GM18502 (cell line): ENCODE data around the gene PRR16.
"Not testable (repeated sequence)": the region's sequence is repeated elsewhere in the genome, so short reads cannot be mapped to it uniquely, and the experiment has no call there.

Experiments
- ATAC-seq: cut with Tn5 transposase; IDR thresholded peaks from one replicate; pipeline ENCODE4 v1.9.1; 2021; ENCODE audit warnings: mild to moderate bottlenecking; ENCODE audit not compliant: unreplicated experiment, poor library complexity

Gene PRR16

DNA sequence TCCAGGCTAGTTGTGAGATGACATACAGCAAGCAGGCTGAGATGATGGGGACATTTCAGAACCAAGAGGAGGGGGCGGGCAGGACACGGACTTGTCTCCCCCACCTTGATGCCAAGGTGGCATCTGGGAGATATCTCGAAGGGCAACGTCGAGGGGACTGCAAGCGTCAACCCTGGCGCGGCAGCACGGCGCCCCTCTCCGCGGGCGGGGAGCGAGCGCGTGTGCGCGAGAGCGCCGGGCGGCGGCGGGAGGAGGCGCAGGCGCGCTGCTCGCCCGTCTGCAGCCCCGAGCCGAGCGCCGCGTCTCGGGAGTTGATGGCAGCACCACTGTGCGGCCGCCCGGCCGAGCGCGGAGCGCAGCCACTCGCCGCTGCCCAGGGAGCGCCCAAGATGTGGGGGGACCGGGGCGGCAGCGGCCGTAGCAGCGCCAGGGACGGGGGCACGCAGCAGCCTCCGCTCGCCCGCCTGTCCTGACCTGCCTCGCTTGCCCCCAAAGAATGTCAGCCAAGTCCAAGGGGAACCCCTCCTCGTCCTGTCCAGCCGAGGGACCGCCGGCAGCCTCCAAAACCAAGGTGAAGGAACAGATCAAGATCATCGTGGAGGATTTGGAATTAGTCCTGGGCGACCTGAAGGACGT lies at the start of gene PRR16:
PRR16 (plus strand) TSS at position 310 of the 636 bp plus-strand sequence.
- ATAC-seq: peak; percentile 78

DNA sequence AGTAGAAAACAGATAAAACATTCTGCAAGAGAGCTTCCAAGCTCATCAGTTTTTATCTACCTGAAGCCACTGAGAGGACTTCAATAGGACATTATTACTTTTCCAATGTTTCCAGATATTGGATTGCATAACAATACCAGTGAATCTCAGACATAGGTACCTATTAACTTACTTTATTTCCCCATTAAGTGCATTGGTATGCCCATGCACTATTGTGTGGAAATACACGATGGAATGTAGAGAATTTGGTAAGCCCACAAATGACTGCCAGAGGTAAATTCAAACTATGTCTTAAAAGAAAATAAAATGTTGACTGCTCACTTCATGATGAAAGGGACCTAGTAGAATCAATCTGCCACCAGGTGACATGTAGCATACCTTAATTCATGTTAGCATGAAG lies 48.1 kb upstream of the PRR16 start:
- ATAC-seq: no peak

DNA sequence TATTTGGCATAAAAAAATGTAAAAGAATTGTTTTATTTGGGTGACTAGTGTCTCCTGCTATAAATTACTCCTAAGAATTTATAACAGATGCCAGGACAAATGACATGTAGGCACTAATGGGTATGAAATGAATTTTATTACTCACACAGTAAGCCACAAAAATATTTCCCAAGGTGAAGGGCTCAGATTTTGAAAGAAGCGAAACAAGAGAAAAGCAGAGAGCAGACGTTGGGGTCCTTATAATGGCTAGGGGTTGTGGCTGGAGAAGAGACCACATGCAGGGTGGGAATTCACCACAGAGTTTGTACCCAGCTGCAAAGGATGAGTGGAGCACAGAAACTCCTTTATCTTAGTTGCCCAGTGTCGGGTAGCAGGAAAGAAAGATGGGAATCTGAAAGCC lies 45.0 kb upstream of the PRR16 start:
- no peak for ATAC-seq

DNA sequence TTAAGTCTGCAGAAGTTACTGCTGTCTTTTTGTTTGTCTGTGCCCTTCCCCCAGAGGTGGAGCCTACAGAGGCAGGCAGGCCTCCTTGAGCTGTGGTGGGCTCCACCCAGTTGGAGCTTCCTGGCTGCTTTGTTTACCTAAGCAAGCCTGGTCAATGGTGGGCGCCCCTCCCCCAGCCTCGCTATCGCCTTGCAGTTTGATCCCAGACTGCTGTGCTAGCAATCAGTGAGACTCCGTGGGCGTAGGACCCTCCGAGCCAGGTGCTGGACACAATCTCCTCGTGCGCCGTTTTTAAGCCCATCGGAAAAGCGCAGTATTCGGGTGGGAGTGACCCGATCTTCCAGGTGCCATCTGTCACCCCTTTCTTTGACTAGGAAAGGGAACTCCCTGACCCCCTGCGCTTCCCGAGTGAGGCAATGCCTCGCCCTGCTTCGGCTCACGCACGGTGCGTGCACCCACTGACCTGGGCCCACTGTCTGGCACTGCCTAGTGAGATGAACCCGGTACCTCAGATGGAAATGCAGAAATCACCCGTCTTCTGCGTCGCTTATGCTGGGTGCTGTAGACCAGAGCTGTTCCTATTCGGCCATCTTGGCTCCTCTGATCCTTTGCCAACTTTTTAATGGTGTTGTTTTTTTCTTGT lies 37.3 kb upstream of the PRR16 start:
- ATAC-seq: not testable (repeated sequence)

DNA sequence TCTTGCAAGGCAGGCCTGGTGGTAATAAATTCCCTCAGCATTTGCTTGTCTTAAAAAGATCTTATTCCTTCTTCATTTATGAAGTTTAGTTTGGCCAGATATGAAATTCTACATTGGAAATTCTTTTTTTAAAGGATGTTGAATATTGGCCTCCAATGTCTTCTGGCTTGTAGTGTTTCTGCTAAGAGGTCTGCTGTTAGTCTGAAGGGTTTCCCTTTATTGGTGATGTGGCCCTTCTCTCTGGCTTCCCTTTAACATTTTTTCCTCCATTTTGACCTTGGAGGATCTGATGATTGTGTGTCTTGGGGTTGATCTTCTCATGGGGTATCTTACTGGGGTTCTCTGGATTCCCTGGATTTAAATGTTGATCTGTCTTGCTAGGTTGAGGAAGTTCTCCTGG lies 33.5 kb upstream of the PRR16 start:
- no peak for ATAC-seq

DNA sequence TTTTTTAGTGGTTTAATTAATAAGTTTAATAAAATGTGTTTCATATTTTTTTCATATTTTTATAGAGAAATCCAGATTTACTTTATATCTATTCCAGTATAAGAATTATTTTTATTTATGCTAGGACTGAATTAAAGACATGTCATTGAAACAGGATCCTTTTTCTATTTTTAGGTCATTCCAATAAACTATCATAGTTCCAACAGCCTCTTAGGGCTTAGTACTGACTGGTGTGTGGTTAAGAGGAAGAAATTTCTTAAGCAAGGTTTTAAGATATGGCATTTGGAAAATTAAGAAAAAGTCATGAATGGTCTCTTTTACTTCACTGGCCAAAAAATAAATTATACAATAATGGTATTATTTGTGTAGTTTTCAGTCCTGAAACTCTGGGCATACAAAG lies 31.2 kb upstream of the PRR16 start:
- ATAC-seq: no peak

DNA sequence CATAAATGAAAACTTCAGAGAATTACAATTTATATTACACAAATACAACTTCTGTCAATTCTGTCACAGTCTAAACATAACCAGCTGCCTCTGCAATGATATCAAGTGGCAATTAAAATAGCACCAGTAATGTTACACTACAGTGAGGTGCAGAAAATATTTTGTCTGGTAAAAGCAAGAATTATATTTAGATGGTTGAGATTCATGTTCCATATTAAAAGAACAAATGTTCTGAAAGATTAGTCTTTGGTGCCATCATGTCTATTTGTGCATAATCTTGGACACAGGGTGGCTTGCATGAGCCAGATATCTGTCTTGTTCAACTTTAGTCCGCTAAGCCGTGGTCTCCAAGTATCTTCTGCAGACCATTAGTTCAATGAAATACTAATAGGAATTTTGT lies 29.0 kb upstream of the PRR16 start:
- ATAC-seq: no peak

DNA sequence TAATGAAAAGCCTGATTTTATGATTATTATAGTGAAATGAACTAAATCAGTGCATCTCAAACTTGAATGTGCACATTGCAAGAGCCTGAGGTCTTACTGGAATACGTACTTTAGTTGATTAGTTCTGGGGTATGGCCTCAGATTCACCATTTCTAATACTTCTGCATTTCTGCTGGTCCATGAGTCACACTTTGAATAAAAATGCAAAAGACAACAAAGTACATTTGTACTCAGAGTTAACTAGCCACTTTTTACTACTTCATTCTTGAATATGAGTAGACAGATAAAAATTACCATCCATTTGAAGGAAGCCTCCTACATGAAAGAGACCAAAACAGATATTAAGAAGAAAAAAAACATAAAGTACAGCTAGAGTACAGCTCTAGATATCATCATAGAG lies 27.1 kb upstream of the PRR16 start:
- no peak for ATAC-seq

DNA sequence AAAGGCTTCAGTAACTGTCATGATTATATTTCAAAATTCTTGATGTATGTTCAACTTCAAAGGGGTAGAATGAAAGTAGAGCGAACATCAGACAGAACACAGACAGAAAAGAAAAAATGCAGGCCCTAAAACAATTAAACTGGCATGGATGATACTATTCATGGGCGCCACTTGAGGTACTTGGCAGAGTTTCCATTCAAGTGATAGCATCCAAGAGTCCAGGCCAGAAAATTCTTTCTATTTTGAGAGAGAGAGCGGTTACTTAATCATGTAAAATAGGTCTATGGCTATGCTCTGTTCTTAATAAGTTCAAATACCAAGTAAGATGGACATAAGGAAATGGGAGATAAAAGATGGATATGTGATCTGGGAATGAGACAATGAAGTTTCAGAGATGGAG lies 21.4 kb upstream of the PRR16 start:
- no peak for ATAC-seq

DNA sequence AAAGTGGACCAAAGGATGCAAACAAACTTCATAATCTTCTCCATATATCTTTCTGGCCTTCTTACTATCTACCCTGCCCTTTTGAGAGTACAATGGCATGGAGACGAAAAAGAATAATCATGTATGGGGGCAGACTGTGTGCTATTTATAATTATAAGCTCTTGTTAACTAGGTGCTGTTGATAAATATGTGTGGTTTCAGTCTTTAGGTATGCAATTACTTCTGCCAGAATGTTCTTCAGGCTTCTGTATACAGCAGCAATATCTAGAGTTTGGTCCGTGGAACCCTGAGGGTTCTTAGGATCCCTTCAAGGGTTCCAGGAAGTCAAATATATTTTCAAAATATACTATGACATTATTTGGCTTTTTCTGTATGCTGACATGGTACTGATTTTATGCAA lies 20.5 kb upstream of the PRR16 start:
- ATAC-seq: no peak

DNA sequence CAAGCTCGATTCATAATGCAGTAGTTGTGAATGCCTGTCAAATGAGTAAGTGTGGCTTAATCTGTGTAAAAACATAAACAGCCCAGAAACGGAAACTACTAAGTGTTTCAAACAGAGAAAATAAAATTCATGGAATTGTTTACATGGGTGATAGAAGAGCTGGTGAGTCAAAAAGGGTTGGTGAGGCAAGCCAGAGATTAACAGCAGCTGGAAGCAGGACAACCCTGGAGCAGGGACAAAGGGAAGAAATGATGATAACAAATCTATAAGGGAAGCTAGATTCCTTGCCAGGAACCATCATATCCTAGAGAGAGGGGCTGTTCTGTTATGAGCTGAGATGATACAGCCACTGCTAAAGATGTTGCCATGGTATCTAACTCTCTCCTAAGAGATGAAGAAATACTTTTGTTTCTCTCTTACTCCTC lies 18.0 kb upstream of the PRR16 start:
- no peak for ATAC-seq

DNA sequence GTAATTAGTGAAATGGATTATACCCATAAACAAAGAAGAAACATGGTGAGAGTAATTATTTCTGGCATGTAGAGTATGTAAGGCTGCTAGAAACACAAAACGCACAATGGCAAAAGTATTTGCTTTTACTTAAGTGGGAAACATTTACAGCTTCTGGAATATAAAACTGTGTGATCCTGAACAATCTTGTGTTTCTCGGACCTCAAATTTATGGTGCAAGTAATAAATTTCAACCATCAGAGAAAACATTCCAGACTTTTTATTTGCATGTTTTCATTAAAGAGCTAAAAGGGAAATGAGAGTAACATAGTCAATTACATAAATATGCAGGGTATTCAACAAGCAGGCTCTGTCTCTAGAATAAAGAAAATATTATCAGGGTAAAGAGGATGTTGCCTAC lies 17.2 kb upstream of the PRR16 start:
- no peak for ATAC-seq

DNA sequence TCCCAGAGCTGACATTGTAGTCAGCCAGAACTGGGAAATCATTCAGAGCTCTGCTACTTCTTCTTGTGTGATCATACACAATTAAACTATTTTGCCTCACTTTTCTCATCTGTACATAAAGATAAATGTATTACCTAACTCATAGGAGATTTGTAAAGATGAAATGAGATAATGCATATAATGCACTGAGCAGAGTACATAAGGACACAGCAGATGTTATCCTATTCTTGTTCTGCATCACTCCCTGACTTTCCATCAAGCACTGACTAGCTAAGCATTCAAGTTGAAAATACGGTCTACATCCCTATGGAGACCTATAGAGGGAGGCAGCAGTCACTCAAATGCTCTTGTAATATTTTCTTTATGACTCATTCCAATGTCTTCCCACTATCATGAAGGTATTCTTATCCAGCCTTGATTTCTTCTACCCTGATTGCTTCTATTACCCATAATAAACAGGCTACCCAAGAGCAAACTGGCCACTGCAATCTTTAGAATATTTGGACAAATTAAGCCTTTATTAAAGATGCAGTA lies 16.3 kb upstream of the PRR16 start:
- no peak for ATAC-seq

DNA sequence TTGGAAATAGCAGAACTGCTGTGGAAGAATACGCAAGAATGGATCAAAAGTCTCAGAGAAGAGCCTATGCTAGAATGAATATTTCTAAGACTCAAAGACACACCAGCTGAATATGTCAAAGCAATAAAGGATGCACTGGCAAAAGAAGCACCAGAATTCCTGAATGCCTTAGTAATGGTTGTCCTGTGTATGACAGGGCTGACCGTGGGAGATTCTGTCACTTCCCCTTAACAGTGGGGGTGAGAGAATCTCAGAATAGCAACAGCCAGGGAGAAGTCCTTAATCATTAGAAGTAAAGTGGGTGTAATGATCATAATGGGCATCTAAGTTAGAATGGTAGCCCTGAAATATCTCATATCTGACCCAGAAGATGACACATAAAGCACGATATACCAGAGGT lies 14.6 kb upstream of the PRR16 start:
- no peak for ATAC-seq

DNA sequence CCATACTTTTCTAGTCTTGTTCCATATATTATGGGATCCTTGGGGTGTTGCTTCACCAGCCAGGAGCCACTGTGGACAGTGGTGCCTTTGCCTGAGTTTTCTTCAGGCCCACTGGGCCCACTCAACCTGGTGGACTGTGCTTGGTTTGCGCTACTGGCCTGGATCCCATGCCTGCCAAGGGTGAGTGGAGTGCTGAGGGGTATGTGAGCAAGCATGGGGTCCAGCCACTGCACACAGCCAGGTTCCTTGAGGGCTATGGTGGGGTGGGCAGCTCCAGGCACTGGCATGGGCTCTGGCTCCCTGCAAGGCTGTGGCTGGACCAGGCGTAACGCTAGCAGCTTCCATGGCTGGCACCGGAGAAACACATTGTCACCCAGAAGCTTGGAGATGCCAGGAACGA lies 13.2 kb upstream of the PRR16 start:
- no peak for ATAC-seq

DNA sequence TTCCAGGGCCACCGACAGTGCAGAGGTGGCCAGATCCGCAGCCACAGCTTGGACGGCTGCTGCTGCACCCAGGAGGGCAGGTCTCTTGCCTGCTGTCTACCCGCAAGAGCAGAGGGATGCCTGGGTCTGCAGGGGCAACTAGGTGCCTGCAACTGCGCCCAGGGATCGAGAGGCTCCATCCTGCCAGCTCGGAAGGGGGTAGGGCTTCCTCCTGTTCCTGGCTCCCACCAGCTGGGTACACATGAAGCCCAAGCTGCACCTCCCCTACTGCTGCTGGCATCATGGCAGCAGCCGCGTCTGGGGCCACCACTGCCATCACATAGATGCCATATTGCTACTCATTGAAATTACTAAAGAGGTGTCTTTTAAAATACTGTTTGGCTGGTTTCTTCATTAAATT lies 12.7 kb upstream of the PRR16 start:
- ATAC-seq: no peak

DNA sequence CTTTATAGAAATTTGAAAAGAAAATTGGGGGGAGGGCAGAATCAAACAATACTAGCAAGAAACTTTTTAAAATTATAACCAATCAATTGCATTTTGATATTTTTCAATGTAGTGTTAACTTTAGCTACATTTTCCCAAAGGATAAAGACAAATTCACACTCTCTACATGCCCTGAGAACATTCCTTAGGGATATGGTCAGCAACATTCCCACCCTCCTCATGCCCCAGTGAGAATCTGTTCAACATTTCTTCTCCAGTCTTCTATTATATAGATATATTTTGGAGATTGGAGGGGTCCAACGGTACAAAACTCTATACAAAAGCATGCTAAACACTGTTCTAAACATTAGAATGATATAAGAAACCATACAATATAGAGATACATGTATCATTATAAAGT lies 11.6 kb upstream of the PRR16 start:
- no peak for ATAC-seq

DNA sequence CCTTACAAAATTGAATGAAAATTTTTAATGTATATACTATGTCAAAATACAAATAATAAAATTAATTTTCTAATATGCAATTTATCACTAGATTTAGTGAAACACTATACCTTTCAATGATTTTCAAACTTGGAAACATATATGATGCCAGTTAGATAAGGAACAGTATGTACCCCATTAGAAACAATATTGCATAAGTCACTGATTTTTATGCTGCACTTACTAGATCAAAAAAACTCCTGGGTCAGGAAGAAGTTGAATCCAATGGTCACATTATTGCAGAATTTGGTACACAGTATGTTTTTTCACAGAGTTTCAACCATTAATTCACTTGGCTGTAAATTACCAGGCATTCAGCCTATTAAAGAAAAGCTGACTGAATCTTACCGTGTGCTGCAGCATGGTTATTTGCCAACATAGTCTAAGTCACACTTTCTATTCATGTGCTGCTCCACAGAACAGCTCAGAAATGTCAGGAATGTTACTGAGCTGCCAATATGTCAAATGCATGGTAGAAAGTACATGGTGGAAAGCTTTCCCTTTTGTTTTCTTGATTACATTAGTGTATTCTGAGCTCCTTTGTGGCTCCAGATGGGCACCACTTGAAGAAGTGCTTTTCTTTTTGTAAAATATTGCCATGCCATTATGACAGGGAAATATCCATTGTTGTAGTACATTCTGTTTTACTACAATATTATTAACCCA lies 9.9 kb upstream of the PRR16 start:
- ATAC-seq: no peak

DNA sequence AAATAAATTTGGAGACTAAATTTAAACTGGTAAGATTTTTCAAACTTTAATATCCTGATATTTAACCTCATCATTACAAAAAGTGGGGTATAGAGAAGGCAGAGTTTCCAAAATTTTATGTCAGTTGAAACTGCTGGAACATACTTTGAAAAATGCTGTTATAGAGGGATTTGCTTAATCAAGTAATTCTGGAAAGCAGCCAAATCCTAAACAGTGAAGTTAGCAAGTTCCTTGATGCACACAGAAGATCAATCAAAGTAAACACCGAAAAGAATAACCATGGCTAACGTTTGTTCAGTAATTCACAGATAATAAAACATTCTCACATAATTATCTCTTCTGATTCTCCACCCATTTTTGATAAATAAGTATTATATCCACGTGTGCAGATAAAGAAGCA lies 8.1 kb upstream of the PRR16 start:
- no peak for ATAC-seq

DNA sequence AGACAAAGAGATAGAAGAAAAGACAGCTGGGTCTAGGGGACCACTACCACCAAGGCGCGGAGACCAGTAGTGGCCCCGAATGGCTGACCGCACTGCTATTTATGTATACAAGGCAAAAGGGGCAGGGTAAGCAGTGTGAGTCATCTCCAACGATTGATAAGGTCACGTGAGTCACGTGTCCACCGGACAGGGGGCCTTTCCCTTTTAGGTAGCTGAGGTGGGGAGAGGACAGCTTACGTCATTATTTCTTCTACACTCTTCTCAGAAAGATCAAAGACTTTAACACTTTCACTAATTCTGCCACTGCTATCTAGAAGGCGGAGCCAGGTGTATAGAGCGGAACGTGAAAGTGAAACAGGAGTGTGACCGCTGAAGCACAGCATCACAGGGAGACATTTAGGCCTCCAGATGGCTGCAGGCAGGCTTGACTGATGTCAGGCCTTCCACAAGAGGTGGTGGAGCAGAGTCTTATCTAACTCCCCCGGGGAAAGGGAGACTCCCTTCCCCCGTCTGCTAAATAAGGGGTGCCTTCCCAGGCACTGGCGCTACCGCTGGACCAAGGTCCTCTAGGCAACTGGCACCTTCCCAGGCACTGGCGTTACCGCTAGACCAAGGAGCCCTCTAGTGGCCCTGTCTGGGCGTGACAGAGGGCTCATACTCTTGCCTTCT lies 6.1 kb upstream of the PRR16 start:
- peak; percentile 84 for ATAC-seq

DNA sequence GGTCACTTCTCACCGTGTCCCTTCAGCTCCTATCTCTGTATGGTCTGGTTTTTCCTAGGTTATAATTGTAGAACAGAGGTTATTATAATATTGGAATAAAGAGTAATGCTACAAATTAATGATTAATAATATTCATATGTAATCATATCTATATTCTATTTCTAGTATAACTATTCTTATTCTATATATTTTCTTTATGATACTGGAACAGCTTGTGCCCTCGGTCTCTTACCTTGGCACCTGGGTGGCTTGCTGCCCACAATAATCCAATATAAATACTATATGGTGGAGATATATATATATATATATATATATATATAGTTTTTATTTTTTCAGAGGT lies 5.6 kb upstream of the PRR16 start:
- ATAC-seq: not testable (repeated sequence)
